Measurements from ENCODE around the gene YY1.
"Not testable (repeated sequence)": the region's sequence is repeated elsewhere in the genome, so short reads cannot be mapped to it uniquely, and the experiment has no call there.

Gene YY1

GRCh38 chr14:100213956-100214769, 24.8 kb upstream of the YY1 start:
- DNase-seq (ENCODE audit: low spot score) = peak; percentile 91

DNA sequence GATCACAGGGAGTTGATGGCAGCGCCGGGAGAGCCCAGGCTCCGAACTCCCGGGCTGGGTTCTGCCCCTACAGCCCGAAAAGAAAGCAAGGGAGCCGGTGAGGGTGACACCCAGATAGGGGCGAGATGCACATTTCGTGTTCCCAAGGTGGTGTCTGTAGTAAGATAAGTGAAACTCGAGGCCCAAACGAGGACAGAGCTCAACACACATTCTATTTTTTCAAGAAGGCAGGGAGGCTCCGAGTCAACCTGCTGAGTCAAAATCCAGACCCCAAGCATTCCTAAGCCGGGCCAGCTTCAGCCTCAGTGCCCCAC, 24.2 kb upstream of the YY1 start:
- DNase-seq (ENCODE audit: low spot score) = no peak

GRCh38 chr14:100215330-100215885, 23.5 kb upstream of the YY1 start:
- no peak for DNase-seq (ENCODE audit: low spot score)

GRCh38 chr14:100219126-100219785, 19.7 kb upstream of the YY1 start:
- DNase-seq (ENCODE audit: low spot score) = no peak

DNA sequence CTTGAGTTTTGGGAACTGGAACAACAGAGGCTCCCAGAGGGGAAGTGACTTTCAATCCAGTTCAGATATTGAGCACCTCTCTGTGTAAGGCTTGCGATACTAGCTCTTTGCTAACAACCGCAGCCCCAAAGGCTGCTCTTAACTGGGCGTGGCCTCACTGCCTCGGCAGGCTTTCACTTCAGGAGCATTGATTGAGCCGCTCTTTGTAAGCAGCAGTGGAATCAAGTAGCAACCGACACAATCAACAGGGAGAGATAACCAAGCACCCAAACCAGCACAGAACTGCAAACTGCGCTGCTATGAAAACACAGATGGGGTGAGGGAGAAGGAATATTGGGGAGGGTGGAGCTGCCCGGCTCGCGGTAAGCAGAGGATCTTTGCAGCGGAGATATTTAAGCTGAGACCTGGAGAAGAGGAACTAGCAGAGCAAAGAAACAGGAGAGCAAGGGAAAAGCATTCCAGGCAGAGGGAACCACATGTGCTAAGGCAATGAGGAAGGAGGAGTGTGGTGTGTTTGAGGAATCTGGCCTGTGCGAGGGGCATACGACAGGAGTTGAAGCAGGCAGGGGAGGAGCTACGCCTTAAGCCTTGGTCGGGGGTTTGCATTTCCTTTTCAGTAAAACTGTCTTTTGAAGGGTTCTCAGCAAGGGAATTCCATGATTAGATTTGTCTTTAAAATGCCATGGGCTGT, 17.3 kb upstream of the YY1 start:
- DNase-seq (ENCODE audit: low spot score) = peak; percentile 77

- DNase-seq (ENCODE audit: low spot score) = no peak
These were observed 16.5 kb upstream of the YY1 start for GRCh38 chr14:100222224-100223093.

DNA sequence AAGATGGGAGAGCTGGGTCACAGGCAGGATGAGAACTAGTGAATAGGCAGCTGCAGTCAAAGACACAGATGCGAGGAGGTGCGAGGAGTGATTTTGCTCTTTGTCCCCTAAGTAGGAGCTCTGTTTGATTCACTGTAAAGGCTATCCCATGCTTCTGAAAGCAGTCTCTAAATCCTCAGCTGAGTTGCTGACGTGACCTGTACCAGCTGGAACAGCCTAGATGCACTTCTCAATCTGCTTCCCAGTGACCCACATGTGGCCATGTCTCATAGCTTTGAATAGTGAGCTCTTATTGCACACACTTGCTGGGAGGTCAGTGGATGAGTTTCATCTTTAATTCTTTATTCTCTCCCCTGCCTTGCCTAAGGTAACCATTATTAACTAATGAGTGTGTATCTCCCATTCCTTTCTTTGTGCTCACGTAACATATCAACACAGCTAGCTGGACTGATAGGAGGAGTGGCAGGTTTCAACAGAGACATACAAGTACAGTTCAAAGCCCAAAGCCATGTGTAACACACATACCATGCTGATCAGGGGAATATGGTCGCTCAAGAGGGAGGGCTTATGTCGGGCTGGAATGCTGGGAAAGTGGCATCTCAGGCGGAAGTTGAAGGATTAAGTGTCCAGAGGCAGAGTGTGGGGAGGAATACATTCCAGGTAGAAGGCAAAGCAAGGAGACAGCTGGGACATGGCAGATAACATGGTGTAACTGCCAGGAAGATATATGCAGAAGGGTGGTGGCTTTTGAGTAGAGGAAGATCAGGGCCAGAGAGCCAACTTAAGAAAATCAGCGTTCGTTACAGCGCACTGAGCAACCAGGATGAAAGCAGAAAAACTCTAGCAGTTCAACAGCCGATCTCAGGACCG, 15.4 kb upstream of the YY1 start:
- no peak for DNase-seq (ENCODE audit: low spot score)

GRCh38 chr14:100224229-100224866, 14.6 kb upstream of the YY1 start:
- DNase-seq (ENCODE audit: low spot score) = no peak

DNA sequence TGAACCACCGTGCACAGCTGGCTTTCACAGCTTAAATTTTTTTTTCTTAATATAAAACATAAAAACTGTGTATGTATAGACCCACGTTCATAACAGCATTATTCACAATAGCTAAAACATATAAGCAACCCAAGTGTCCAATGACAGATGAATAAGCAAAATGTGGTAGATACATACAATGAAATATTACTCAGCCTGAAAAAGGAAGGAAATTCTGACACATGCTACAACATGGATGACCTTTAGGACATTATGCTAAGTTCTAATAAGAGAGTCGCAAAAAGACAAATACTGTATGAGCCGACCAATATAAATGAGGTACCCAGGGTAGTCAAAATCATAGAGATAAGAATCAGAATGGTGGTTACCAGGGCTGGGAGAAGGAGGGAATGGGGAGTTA, 13.8 kb upstream of the YY1 start:
- no peak for DNase-seq (ENCODE audit: low spot score)

DNA sequence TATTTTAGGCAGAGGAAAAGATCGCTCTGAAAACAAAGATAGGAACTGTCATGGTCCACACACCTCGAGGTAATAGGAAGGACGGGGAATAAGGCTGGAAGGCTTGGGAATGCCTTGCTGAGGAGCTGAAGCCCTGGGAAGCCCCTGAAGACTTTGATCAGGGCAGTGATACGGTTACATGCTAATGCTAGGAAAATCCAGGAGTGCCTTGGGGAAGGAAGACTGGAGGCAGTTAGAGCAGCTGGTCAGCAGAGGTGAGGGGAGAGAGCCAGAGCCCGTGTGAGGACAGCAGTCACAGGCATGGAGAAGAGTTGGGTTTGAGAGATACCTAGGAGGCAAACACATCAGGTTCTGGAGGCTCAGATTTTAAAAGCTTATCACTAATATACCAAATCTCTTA, 8.6 kb upstream of the YY1 start:
- no peak for DNase-seq (ENCODE audit: low spot score)

DNA sequence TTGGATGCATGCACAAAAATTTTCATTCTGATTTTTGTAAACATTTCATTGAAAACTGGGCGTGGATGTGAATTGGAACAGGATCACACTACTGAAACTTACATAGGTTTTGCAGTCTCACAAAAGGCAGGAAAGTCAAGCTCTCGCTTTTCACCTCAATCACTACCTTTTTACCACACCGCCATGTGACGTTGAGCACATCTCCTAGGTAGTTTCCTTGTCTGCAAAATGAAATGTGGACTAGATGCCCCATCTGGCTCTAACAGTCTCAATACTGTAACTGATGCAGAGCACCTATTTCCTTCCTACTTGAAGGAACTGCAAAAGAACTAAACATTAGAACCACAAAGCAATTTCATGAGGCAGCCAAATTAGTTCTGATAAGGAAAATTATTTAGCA, 4.4 kb upstream of the YY1 start:
- no peak for DNase-seq (ENCODE audit: low spot score)

GRCh38 chr14:100236271-100236818, 2.6 kb upstream of the YY1 start:
- DNase-seq (ENCODE audit: low spot score) = not testable (repeated sequence)

GRCh38 chr14:100236881-100237280, 2.1 kb upstream of the YY1 start:
- DNase-seq (ENCODE audit: low spot score) = no peak

DNA sequence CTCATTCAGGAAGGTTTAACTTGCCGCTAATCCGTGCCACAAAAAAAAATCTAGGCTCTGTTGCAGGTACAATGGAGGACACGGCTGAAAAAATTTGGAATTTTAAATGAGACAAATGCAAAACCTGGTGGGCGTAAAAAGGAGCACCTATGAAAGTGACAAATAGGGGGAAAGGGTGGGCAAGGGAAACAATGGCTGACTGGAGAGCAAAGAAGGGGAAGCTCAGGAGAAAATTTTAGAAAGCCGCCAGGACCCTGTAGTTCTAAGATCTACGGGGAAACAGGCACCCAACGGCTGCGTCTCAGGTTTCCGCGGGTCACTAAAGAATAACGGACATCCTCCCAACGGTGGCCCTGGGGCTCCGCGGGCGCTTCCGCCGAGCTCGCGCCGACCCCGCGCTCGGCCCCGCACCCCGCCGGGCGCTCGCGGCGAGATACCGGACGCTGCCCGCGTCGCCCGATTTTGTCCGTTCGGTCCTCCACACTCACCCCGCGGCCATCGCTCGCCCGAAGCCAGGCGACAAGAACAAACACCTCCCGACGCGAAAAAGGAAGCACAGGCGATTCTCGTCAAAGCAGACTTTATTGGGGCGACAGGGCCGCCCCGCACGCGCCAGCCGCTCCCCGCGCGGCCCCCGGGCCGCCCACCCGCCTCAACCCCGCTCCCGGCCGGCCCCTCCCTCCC, 1.1 kb upstream of the YY1 start:
- peak; percentile 53 for DNase-seq (ENCODE audit: low spot score)

- DNase-seq (ENCODE audit: low spot score) = no peak
These were observed 381 bp downstream of the YY1 start for GRCh38 chr14:100239211-100239839.

GRCh38 chr14:100239840-100240667, 1.1 kb downstream of the YY1 start:
- DNase-seq (ENCODE audit: low spot score) = peak; percentile 84

- no peak for DNase-seq (ENCODE audit: low spot score)
These were observed 1.7 kb downstream of the YY1 start for GRCh38 chr14:100240668-100241032.

DNA sequence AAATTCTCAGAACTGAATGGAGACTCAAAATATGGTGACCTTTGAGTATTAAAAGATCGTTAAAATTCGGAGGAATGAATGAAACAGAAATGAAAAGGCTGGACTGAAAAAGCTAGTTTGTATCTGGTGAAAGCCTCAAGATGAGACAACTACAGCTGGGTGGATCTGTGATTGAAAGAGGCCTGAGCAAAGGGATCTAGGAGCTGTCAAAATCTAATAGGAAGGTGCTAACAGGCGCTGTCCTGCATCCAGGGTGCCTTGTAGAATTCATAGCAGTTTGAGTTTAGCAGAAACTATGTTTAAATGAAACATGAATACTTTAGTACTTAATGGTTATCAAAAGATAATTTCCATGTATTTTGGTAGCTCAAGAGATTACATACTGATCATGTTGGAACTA, 2.3 kb downstream of the YY1 start:
- no peak for DNase-seq (ENCODE audit: low spot score)
